GM10248 (cell line): ENCODE results near the gene THAP7.

Experiments
- CTCF ChIA-PET: fragments of 300-600 bp; sonication (Branson Sonifier 250); formaldehyde crosslinking; extraction: SDS; loops from one replicate; lab custom pipeline; 2021; ENCODE audit warnings: antibody characterized with exemption; lab: Yijun Ruan, JAX
- POLR2A ChIA-PET: fragments of 350-650 bp; sonication (Branson Sonifier 250); formaldehyde crosslinking; extraction: SDS; loops from one replicate; lab custom pipeline; 2020; ENCODE audit warnings: antibody characterized with exemption; lab: Yijun Ruan, JAX
- DNase-seq: peaks from one replicate; pipeline ENCODE4 v3.0.0; 2012; ENCODE audit errors: extremely low spot score
- CTCF ChIP-seq: IDR thresholded peaks from 2 replicates; pipeline ENCODE4 v1.5.1; 2012; ENCODE audit warnings: mild to moderate bottlenecking, low read depth; ENCODE audit errors: extremely low read depth, missing control alignments, control extremely low read depth

THAP7 gene

DNA sequence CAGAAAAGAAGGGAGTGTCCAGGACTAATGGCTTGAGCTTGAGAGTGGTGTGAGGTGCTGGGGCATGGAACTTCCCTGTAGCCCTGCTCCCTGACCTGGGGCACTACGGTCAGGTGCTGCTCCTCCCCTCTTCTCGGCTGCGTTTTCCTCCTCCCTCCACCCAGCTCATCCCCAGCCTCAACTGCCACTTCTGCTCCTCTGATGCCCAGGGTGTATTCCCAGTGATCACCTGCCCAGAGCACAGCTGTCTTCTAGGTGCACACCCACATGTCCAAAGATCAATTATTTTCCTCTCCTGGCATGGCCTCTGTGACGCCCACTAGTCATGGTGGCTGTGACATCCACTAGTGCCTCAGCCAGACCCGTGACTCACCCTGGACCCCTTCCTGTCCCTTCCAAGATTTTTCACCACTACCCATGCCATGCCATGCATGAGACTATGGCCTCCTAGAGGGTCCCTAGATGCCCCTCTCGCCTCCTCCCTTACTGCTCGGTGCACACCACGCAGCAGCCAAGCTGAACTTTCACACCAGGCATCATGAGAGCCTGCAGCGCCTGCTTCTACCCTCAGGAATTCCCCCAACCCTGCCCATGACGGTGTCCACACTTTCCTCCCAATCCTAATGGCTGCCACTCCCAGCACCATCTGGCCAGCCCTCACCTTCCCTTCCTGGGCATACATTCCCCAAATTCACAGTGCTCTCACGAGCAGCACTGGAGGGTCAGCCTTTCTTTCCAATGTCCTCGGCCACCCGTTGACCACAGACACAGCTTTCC is 14.9 kb upstream of the THAP7 start:
- ChIA-PET CTCF (no interaction called here), POLR2A (no interaction called here)
- no peak for TF ChIP-seq CTCF
- DNase-seq, result no peak

GRCh38 chr22:21015466-21016006 is 13.6 kb upstream of the THAP7 start:
- POLR2A ChIA-PET, result no interaction called here
- CTCF ChIA-PET, result no interaction called here
- TF ChIP-seq CTCF, result no peak
- DNase-seq, result no peak

GRCh38 chr22:21014726-21015465 is 13.0 kb upstream of the THAP7 start, which contains the start of gene P2RX6:
P2RX6 (plus strand) TSS chr22:21015165; CDS start chr22:21015175, 10 bp downstream.
- ChIA-PET POLR2A (no interaction called here), CTCF (no interaction called here)
- DNase-seq, result no peak
- TF ChIP-seq CTCF, result no peak

- no peak for TF ChIP-seq CTCF
- peak; percentile 93 for DNase-seq
- CTCF ChIA-PET, result interaction anchor here (1.1 kb wide), 1 partner anchor 10 kb away, joined by 3 read pairs; no protein-coding TSS in a partner anchor
- POLR2A ChIA-PET, result no interaction called here
Observed at GRCh38 chr22:21014202-21014725, 12.3 kb upstream of the THAP7 start.

DNA sequence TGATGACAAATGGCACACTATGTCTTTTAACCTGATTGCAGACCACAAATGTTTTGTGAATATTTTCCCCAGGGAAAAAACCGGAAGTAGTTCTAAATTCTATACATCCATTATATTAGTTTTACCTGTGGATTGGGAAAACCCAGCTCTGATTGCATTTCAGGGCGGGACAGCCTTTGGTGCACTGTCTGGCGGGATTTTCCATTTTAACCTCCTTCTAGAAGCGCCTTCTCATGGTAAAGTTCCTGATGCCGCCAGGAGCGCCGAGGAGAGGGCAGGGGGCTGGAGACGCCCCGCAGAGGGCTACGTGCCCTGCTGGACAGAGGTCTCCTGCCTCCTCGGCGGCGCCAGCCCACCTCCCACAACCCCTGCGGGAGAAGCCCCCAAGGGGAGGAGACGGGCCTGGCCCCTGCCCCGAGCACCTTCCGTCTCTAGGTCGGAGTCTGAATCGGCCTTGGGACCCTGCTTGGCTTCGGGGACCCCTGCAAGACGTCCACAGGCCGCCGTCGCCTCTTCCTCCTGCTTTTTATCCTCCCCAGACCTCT is 11.8 kb upstream of the THAP7 start:
- DNase-seq, result no peak
- POLR2A ChIA-PET, result no interaction called here
- TF ChIP-seq CTCF, result no peak
- CTCF ChIA-PET, result interaction anchor here (1.1 kb wide), 1 partner anchor 10 kb away, joined by 3 read pairs; no protein-coding TSS in a partner anchor
